Heart right ventricle (tissue), 16 donors: ENCODE results near the gene MICAL1. TPM values are rescaled to one million over a fixed set of nuclear protein-coding genes. Genes with fewer than 3 reads are reported as not detected.

ENCODE experiments used
- ATAC-seq, 8 donors: fragments of 200-7000 bp; cut with Tn5 transposase; one replicate each; pipeline ENCODE4 v1.9.1; 2020; ENCODE audit warnings: mild to moderate bottlenecking in 8 of 8, moderate library complexity in 8 of 8, moderate number of reproducible peaks in 1 of 8
- DNase-seq, 2 donors: peaks; one replicate each; pipeline ENCODE4 v3.0.0-alpha.2; 2020
- H3K27ac ChIP-seq, 10 donors: fragments of 200-600 bp; sonication (generic) in 2 of 10; one replicate each; pipeline versions ENCODE4 v1.5.0 to v1.8.0; 2020 to 2022; ENCODE audit warnings: mild to moderate bottlenecking in 3 of 10
- H3K27me3 ChIP-seq, 7 donors: fragments of 200-600 bp; one replicate each; pipeline ENCODE4 v1.8.0; 2021 to 2022; ENCODE audit warnings: mild to moderate bottlenecking in 2 of 7
- H3K36me3 ChIP-seq, 9 donors: fragments of 200-600 bp; sonication (generic) in 1 of 9; one replicate each; pipeline versions ENCODE4 v1.5.0 to v1.8.0; 2020 to 2022; ENCODE audit warnings: mild to moderate bottlenecking in 2 of 9
- H3K4me1 ChIP-seq, 9 donors: fragments of 200-600 bp; sonication (generic) in 1 of 9; one replicate each; pipeline versions ENCODE4 v1.5.0 to v1.8.0; 2020 to 2022; ENCODE audit warnings: mild to moderate bottlenecking in 4 of 9
- H3K4me3 ChIP-seq, 10 donors: fragments of 200-600 bp; sonication (generic) in 2 of 10; one replicate each; pipeline versions ENCODE4 v1.5.0 to v1.8.0; 2020 to 2022; ENCODE audit warnings: mild to moderate bottlenecking in 7 of 10, moderate library complexity in 2 of 10
- H3K9me3 ChIP-seq, 11 donors: fragments of 200-600 bp in 10 of 11; sonication (generic) in 2 of 11; one replicate each; pipeline versions ENCODE4 v1.5.0 to v1.8.0; 2013 to 2022; ENCODE audit warnings: mild to moderate bottlenecking in 2 of 11, control low read depth in 1 of 11, moderate library complexity in 1 of 11
- whole genome bisulfite sequencing, 2 donors: extraction: QIAGEN DNeasy Blood & Tissue Kit; methylation state at CpG; one replicate each; pipeline ENCODE4 v1.1.7; 2013; ENCODE audit warnings: inconsistent platforms in 1 of 2; 5-methylcytosine and 5-hydroxymethylcytosine counted together
- intact Hi-C, 10 donors: fragments of 100-400 bp; cut with DNase I; formaldehyde crosslinking; loops; one replicate each; pipeline versions ENCODE4 v1.11.1 to v1.14.2; 2022
- polyA plus RNA-seq, 2 donors: library from polyadenylated mRNA; stranded (reverse); fragments of 200-250 nt; gene quantifications; one replicate each; pipeline ENCODE4 v1.2.3, GENCODE V29; 2013
- total RNA-seq, 10 donors: library from RNA; stranded (reverse); fragmentation: NEBNext Ultra II Directional in 3 of 10; extraction: Animal tissue kit (Norgen Biotek cat#: 25700) in 3 of 10; gene quantifications; one replicate each; pipeline versions ENCODE4 v1.2.1 to v1.2.4, GENCODE V29; 2021 to 2023
- TF ChIP-seq, protein P1 (sequence below), 9 donors: fragments of 200-600 bp; sonication (generic) in 2 of 9; IDR thresholded peaks; one replicate each; pipeline versions ENCODE4 v1.5.0 to v1.8.0; 2021 to 2022; ENCODE audit warnings: antibody characterized with exemption in 9 of 9, mild to moderate bottlenecking in 5 of 9, moderate library complexity in 1 of 9
- donor health status: Arrhythmogenic right ventricular cardiomyopathy.
- donor health status: ischemic (EF 13 %, LVEDD 7.1; RV severe dilation, severe dysfunction).
- donor health status: healthy with polysubstance abuse.
- donor health status: DM: no; HTN: yes; CAD: no.
- donor health status: DM: no; HTN: no; CAD: no.
- donor health status: ischemic (EF 25% LVEDD 6.9; RV normal size, moderate dysfunction).
- donor health status: ischemic (EF 25% LVEDD 5.7; RV mildly dilated, moderate dysfunction).
- donor health status: healthy.
- donor health status: DM: yes; HTN: yes; CAD: no.
- donor health status: Ischemic cardiomyopathy.
- donor health status: ischemic (EF 35%, LVEDD 5.7; RV mildly dilated, moderate dysfunction).
- donor health status: nonischemic (EF 11% LVEDD 7.7; RV severe dilation, severe dysfunction).
- donor health status: DM: yes; HTN: yes; CAD: no.
- donor health status: PGD.
- donor health status: ischemic (EF 29% LVEDD 5.4; RV normal size, mild dysfunction).
- donor health status: nonischemic (EF 23%, LVEDD 6.1; RV moderate dilation, normal function).

MICAL1 gene
- total and polyA plus RNA-seq, 12 donors, result 2.4 to 24.0 (median 5.6) TPM

DNA sequence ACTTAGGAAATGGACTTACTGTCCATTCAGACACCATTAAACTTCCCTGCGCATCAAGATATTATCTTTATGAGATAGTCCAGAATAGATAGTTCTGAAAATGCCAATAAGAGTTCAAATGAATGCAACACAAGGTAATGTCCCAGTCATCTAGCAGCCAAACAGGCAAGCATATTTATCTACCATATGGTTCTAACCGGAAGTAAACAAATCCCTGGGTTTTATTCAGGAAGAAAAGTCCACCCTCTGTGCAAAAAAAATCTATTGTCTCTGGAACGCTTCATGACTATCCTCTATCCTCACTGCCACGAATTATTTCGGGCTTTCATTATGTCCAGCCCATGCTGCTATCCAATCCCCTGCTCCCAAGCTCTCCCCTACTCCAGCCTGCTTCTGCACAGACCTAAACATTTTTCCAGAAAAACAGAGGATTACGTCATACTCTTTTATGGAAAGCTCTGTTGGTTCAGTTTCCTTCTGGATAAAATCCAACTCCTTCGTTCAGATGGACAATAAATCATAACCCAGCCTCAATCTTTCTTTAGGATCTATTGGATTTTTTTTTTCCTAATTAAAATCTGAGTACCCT is 26.6 kb downstream of the MICAL1 start:
- H3K27ac ChIP-seq, result peak overlapping the region in 7 of 10 donors; percentile 6 to 67 (median 40)

DNA sequence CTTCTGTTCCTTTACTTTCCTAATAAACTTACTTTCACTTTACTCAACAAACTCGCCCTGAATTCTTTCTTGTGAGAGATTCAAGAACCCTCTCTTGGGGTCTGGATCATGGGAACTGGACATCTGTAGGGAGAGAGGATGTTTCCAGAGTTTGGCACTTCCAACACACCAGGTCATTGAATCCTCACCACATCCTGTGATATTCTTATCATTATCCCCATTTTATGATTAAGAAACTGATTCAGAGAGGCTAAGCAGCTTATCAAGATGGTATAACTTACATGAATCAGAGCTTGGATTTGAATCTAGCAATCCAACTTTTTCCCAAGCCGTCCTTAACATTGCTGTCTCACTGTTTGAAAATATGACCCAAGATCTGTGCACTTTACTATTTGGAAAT is 30.6 kb downstream of the MICAL1 start:
- intact Hi-C loops, result no loop called here
- no peaks in the 10 kb centered on the region for H3K36me3 ChIP-seq
- H3K4me3 ChIP-seq, result no peak overlapping the region
- H3K27ac ChIP-seq, result no peak overlapping the region
- TF ChIP-seq, protein P1, sequence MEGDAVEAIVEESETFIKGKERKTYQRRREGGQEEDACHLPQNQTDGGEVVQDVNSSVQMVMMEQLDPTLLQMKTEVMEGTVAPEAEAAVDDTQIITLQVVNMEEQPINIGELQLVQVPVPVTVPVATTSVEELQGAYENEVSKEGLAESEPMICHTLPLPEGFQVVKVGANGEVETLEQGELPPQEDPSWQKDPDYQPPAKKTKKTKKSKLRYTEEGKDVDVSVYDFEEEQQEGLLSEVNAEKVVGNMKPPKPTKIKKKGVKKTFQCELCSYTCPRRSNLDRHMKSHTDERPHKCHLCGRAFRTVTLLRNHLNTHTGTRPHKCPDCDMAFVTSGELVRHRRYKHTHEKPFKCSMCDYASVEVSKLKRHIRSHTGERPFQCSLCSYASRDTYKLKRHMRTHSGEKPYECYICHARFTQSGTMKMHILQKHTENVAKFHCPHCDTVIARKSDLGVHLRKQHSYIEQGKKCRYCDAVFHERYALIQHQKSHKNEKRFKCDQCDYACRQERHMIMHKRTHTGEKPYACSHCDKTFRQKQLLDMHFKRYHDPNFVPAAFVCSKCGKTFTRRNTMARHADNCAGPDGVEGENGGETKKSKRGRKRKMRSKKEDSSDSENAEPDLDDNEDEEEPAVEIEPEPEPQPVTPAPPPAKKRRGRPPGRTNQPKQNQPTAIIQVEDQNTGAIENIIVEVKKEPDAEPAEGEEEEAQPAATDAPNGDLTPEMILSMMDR (IDR thresholded peaks at IDR 0.05), result no peak
- H3K4me1 ChIP-seq, result peaks cover 0 to 16% (median 10%) of the 10 kb centered on the region in 9 donors
- no peaks in the 10 kb centered on the region for H3K9me3 ChIP-seq
- no peak for ATAC-seq
- 92 to 98% methylated on average over 2 of the region's 2 CpGs for WGBS, 2 donors
- no peaks in the 10 kb centered on the region for H3K27me3 ChIP-seq
- DNase-seq, result no peak

More for the DNA sequence above, 26.6 kb downstream of the MICAL1 start:
- WGBS, 2 donors, result 36 to 56% methylated on average over 7 of the region's 7 CpGs
- H3K9me3 ChIP-seq, result no peaks in the 10 kb centered on the region
- DNase-seq (no peak), ATAC-seq (peak in 7 of 8 donors; percentile 67 to 92 (median 82))
- peak overlapping the region in 2 of 10 donors; percentile 28 to 36 for H3K4me3 ChIP-seq
- H3K4me1 ChIP-seq, result peaks cover 0 to 16% (median 11%) of the 10 kb centered on the region in 9 donors
- intact Hi-C loops, result no loop called here
- H3K27me3 ChIP-seq, result no peaks in the 10 kb centered on the region
- TF ChIP-seq, protein P1 (IDR thresholded peaks at IDR 0.05), result no peak
- H3K36me3 ChIP-seq, result no peaks in the 10 kb centered on the region

DNA sequence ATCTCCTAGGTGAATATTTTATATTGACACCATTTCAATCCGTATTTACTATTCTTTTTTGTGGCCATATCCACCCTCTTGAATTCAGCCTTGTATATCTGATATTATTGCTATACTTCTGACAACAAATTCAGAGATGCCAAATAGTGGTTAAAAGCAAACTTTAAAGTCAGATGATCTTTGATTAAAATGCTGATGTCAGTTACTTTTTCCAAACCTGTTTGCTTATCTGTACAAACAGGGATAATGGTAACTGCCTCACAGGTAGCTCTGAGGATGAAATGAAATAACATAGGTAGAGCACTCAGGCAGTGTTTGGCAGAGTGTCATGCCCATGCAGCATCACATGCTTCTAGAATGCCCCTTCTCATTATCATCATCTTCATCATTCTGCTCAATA is 34.4 kb downstream of the MICAL1 start:
- no peak overlapping the region for H3K4me3 ChIP-seq
- 91 to 92% methylated on average over 1 of the region's 1 CpG for WGBS, 2 donors
- DNase-seq (no peak), ATAC-seq (no peak)
- no peaks in the 10 kb centered on the region for H3K9me3 ChIP-seq
- no peak overlapping the region for H3K27ac ChIP-seq
- no peaks in the 10 kb centered on the region for H3K27me3 ChIP-seq
- TF ChIP-seq, protein P1 (IDR thresholded peaks at IDR 0.05), result no peak
- H3K36me3 ChIP-seq, result no peaks in the 10 kb centered on the region
- intact Hi-C loops, result no loop called here
- no peaks in the 10 kb centered on the region for H3K4me1 ChIP-seq

DNA sequence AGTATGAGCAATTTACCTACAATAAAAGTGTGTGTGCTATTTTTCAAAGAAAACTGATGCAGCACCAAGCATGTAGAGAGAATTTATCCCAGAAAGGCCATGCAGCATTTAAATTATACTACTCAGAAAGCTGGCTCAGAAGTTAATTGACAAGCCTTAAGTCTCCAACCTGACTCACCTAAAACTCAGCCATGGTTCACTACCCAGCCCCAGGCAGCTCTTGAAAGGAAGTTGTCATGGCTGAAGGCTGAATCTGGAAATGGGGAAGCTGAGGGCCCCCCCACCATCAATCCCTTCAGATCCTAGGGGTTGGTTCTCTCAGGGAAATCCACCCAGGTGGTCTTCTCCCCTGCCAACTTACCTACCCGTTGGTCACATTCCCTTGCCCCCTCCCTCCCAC is 34.8 kb downstream of the MICAL1 start:
- H3K4me1 ChIP-seq, result no peaks in the 10 kb centered on the region
- WGBS, 2 donors, result 36 to 56% methylated on average over 1 of the region's 1 CpG
- no peaks in the 10 kb centered on the region for H3K27me3 ChIP-seq
- no peak overlapping the region for H3K27ac ChIP-seq
- H3K36me3 ChIP-seq, result no peaks in the 10 kb centered on the region
- intact Hi-C loops, result no loop called here
- ATAC-seq (no peak), DNase-seq (no peak)
- no peak overlapping the region for H3K4me3 ChIP-seq
- no peaks in the 10 kb centered on the region for H3K9me3 ChIP-seq
- TF ChIP-seq, protein P1 (IDR thresholded peaks at IDR 0.05), result no peak
